SKM-1 treated with dmso at 0.1 percent for 144 hours (cell line): ENCODE results near the gene SH3TC1.

Source experiments
- DNase-seq: peaks from one replicate; lab custom pipeline; 2025; ENCODE audit not compliant: unreplicated experiment; lab: John Stamatoyannopoulos, UW

SH3TC1 gene

DNA sequence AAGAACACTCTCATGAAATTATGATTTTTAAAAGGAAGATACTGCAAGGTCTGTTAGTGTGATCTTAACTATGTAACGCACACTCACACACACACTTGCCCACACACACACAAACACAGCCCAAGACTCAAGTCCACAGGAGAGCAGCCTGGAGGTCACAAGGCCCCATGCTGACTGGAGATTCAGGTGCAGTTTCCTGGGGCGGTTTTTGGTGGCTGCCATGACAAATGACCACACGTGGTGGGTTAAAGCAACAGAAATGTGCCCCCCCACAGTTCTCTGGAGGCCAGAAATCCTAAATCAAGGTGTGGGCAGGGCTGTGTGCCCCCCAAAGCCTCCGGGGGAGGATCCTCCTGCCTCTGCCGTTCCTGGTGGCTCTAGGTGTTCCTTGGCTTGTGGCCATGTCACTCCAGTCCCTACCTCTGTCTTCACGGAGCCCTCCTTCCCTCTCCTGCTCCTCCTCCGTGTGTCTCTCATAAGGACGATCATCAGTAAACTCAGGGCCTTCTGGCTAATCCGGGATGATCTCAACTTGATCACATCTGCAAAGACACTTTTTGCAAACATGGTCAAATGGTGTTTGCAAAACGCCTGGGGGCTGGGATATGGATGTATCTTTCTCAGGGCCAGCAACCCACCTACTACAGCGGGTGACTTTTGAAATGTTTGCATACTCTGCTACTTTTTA is 60.8 kb downstream of the SH3TC1 start:
- no peak for DNase-seq

DNA sequence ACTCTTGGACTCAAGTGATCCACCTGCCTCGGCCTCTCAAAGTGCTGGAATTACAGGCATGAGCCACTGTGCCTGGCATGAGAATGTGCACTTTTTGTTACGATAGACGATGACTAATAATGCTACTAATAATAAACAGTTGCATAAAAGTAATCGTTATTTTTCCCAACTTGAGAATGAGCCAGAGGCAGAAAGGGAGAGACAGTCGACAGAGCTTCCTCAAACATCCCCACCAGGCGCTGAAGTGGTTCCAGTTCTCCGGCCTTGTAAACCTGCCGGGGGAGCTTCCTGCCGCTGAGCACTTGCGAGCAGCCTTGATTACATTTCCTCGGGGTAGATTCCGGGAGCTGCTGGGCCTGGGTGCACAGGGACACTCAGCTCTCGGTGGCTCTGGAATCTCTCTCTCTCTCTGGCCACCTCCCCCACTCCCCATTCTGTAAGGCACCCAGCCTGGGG is 61.6 kb downstream of the SH3TC1 start:
- no peak for DNase-seq

DNA sequence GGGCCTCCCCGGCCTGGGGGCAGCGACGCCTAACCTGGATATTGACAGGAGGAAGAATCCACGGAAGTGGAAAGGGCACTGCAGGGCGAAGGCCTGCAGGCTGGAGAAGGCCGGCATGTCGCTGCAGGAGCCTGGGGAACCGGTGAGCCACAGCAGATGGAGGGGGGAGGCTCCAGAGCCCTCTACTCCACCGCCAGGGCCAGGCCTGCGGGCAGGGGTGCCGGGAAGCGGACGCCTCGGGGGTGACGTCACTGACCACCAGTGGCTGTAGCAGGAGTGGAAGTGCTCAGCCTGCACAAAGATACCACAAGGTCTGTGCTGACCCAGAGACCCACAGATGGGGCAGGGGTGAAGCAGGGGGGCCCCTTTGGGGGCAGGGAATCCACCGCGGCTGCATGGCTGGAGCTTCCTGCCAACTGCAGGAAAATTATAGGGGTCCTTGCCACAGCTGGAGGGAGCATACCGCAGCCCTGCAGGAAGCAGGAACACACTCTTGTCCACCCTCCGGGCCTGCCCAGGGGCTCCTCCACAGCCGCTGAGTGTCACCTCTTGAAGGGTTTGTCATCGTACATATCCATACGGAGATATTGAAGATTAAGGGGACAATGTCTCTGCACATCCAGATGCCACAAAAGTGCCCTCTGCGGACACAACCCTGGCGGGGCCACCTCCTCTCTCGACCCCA is 62.9 kb downstream of the SH3TC1 start:
- no peak for DNase-seq

DNA sequence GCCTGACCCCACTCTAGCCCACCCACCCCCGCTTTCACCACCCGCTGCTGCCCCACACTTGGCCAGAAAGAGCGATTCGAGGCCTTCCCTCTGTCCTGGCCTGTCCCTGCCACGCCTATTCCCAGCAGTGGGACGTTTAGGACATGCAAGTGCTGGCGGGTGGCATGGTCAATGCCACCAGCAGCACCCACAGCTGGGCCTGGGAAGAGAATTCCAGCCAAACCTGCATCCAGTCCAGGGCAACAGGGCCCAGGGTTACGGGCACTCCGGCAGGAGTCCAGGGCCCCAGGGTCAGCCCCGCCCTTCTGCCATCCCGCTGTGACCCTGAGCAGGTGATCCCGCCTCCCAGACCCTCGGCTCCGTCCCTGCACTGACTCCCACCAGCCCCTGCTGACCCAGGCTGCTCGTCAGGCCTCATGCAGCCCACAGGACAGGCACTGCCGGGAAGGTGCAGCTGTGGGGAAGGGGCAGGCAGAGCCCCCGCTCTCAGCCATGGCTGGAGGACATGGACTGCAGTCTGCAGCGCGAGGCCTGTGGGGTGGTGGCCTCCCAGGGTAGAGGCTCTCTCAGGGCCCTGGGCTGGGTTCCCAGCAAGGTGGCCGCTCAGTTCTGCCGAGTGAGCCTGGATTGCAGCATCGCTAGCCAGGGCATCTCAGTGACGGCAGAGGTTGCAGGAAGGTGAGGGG is 63.7 kb downstream of the SH3TC1 start:
- no peak for DNase-seq

DNA sequence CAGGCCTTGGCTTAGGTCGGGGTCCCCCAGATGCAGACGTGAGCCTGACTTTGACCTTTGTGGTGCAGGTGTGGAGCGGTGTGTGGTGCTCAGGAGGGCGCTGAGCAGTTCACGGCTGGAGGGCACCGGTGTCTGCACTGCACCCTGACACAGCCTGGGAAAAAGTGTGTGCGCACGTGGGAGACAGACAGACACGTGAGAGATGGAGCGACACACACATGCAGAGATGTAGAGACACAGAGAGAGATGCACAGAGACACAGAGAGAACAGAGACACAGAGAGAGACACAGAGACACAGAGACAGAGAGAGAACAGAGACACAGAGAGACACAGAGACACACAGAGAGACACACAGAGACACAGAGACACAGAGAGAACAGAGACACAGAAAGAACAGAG is 64.3 kb downstream of the SH3TC1 start:
- DNase-seq: no peak

DNA sequence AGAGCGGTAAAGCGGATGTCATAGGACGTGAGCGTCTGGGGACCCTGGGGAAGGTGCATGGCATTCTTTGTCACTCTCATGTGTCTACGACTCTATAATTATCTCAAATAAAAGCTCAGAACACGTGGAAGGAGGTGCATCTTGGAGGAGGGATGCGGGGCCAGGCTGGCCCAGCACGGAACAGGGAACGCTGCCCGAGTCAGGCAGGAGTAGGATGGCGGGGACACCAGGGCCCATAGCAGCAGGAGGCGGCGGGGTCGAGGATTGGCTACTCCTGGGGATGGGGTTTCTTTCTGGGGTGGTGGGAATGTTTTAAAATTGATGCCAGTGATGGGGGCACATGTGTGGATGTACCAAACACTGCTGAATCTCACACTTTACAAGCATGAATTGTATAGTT is 65.0 kb downstream of the SH3TC1 start:
- no peak for DNase-seq

DNA sequence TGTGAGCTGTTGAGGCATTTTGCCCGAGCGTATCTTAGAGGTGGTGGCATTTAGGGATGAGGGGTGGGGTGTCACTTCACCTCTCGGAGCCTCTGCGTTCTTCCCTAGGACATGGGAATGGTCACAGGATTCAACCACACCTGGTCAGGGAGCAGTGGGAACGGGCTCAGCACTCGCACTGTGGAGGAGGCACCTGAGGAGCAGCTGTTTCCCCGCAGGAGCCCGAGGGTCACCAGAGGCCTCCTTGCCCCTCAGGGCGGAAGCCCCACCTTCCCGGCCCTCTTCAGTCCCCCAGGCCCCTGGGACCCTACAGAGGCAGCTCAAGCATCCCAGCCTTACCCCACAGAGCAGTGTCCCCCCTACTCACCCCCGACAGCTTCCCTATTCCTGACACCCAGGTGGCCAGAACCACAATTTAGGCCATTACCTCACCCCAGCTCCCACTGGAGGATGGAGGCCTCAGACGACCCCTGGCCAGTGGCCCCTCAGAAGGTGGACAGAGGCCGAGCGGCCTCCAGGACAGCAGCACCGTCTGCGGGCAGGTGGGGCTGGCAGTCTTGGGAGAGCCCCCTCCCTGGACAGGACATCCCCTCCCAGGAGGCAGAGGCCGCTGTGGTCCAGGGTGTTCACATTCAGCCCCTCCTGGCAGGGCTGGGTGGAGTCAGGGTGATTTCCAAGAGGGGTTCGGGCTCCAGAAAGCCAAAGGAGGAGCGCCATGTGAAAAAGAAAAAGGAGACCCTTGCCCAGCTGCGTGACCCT is 66.3 kb downstream of the SH3TC1 start:
- DNase-seq: no peak

DNA sequence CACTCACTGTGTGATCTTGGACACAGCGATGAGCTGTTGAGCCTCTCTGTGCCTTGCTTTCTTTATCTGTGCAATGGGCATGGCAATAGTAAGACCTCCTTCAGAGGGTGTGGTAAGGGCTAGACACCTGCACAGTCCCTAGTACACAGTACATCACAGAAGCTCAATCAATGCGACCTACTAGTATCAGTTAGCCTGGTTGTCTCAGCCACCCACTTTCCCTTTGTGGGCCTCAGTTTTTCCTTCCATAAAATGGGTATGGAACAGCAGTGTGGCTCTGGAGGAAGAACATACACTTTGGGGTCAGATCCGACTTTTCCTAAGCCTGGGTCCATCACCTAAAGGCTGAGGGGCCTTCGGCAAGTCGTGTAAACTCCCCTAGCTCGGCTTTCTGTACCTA is 67.0 kb downstream of the SH3TC1 start:
- DNase-seq: no peak

DNA sequence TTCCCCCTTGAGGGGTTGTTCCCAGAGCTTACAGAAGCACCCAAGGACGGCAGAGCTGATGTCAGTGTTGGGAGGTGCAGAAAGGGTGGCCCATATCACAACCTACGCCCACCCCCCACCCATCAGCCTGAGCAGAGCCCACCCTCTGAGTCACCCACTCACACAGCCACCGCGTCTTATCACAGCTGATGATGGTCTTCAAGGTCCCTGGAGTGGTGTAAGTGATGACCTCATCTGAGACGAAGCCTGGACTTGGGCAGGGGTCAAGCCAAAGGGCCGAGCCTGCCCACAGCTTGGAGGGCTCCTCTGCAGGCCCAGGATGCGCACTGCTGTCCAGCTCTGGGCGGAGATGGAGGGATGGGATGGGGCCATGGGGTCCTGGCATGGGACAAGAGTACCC is 67.4 kb downstream of the SH3TC1 start:
- DNase-seq: no peak

DNA sequence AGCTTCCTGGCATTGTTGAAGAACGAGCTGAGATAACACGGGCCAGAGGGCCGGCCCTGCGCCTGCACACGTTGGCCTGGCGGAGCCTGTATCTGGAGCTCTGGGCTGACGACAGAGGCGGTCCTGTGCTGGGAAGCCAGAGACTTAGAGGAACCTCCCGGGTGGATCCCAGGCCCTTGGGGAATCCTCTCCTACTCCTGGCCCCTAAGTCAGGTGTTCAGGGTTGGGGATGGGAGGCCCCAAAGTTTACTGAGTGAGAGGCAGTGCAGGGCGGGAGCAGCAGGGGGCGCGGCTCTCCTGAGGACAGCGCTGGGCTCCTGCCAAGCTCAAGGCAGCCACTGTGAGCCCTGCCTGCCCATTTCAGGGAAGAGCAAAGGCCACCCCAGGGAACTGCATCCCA is 68.0 kb downstream of the SH3TC1 start:
- DNase-seq: peak; percentile 91

DNA sequence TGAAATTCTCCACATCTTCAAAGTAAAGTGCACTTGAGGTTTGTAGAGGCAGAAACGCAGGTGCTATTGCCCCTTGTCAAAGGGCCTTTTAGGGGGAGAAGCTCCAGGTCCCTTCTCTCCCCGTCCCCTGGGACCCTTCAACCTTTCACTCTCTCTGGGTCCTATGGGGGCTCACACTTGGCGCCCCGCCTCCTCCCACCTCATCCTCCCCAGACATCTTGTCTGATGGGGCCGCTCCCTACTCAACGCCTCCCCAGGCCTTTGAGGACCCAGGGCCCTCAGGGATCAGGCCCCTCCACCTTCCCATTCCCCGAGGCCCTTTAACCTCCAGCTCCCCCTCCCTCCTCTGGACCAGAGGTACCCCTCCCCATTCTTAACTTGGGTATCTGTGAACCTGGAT is 69.1 kb downstream of the SH3TC1 start:
- no peak for DNase-seq

DNA sequence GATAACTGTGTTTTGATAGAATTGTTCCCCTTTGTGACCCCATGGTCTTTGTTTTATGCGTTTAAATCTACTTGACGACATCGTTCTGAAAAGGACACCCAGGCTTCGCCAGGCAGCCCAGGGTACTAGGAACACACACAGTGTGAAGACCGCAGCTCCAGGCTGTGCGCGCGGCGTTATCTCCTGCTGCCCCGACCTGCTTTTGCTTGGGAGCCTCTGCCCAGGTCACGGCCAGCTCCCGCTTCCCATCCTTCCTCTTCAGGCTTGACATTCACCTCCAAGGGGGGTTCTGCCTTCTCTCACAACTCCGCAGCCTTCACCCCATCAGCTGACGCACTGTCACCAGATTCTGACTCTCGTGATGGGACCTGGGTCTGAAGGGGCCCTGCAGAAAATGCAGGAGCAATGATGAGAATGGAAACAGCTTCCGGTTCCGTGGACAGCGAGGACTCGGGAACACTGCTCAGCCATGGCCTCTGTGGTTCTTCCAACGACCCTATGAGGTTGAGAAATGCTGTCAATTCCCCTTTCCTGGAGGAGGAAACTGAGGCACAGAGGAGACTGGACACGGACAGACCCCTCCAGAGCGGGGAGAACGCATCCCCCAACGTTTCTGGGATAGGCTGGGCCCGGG is 69.9 kb downstream of the SH3TC1 start:
- DNase-seq: no peak

DNA sequence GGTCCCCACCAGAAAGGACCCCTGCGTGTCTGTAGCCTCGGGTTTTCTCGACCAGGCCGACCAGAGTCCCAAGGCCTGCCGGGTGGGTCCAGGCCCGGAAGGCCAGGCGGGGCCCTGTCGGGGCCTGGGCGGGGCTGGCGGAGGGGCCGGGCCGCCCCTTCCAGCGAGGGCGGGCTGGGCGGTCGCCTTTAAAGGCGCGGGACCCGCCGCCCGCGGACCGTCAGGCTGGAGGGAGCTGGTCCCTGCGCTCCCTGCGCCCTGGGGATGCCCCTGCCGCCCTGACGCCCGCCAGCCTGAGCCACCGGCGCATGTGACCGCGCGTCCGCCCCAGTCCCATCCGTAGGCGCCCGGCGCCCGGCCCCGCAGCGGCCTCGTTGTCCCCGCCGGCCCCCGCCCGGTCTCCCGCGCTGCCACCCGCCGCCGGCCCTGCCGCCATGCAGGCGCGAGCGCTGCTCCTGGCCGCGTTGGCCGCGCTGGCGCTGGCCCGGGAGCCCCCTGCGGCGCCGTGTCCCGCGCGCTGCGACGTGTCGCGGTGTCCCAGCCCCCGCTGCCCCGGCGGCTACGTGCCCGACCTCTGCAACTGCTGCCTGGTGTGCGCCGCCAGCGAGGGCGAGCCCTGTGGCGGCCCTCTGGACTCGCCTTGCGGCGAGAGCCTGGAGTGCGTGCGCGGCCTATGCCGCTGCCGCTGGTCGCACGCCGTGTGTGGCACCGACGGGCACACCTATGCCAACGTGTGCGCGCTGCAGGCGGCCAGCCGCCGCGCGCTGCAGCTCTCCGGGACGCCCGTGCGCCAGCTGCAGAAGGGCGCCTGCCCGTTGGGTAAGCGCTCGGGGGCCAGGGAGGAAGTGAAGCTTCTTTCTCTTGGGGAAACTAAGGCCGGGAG is 70.7 kb downstream of the SH3TC1 start, which contains the start of gene HTRA3:
Gene HTRA3, plus strand, starts transcription at position 220 of the 883 bp plus-strand sequence. Its CDS starts 215 bp downstream, at position 435.
- peak; percentile 70 for DNase-seq

DNA sequence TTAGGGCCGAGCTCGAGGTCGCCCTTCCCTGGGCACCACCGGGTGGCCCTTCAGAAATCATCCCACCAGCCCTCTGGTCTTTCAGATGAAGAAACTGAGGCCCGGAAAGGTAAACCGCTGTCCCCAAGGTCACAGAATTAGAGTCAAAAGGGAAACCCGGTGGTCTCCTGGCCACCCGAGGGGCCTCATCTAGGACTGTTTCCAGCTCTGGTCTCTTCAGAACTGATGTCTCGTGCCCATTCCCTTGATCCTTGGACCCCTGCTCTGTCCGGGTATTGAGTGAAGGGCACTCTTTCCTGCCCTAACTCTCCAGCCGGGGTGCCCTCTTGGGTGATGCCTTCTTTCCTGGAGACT is 71.3 kb downstream of the SH3TC1 start:
- no peak for DNase-seq

DNA sequence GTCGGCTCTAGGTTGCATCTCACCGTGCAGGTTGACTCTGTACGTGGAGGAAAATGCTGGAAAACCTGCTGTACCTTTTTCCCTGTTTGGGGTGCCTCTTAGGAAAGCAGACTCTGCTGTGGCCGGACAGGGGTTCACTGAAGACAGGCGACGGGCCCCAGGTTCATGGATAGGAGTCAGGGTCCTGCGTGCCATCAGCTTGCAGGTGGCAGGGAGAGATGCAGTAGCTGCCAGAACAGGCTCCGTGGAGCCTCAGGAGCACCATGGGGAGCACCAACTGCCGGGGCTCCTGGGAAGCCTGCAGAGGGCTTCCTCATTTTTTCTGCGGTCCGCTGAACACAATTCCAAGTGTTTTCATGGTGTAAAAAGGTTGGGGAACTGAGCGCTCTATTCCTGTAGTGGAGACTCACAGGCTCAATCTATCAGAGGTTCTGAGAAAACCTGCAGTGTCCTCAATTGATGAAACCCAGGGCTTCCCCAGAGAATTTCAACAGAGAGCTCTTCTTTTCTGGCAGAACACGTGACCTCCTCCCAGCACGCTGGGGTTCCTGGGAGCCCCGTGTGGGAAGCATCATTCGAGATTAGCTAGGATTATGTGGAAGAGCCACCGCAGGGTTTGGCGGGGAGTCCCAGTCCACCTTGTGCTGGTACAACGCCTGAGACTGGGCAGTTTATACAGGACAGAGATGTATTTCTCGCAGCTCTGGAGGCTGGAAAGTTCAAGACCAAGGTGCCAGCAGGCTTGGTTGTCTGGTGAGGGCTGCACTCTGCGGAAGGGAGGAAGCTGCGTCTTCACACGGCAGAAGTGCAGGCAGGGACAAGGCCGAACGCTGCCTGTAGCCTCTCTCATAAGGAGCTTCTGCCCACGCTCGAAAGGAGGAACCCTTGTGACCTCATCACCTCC is 72.1 kb downstream of the SH3TC1 start:
- DNase-seq: no peak

DNA sequence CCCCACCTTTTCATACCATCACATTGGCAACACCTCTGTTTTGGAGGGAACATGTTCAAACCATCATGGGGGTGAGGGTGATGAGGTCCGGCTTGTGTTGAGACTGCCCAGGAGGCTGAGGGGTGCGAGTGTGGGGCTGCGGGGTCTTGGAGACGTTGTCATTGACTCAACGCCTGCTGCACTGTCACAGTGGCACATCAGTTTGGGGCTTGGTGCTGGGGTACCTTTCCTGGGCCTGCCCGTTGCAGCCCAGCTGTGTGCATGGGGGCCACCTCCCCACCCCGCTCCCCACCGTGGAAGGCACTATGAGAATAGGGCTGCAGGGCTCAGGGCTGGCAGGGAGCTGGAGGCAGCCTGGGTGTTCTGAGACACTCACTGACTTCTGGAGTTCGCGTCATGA is 72.7 kb downstream of the SH3TC1 start:
- DNase-seq: no peak

DNA sequence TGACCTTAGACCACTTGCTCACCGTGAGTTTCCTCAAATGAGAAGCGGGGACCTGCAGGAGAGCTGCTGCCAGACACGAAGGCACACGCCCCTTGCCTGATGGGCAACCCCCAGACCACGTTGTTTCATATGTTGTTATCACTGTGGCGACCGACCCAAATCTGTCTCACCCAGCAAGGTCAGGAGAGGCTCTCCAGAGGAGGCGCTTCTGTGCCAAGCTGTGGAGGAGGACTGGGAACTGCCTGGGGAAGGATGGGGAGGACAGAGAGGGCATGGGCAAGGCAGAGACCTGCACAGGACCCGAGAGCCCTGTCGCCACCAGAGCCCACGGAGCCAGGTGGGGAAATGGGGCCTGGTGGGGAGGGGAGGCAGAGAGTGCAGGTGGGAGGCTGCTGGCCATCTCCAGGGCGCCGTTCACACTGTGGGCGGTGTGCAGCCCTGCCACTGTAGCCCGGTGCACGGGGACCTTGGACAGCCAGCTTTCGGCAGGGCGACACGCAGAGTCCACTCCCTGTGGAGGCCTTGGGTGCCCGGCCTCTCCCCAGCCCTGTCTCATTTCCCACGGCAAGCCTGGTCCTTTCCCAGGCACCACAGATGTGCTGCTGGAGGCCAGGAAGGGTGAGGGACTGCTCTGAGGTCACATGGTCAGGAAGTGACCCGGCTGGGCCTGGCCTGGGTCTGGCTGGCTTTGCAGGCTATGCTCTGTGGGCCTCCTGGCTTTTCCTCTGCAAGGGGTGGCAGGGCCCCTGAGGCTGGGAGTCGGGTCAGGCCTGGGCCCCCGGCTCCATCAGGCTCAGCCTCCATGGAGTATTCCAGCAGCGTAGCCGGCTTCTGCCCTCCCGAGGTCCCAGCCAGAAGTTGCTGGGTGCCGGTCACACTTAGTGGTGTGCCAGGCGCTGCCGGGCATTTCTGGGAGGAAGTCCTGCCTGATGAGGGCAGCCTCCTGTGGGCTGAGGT is 73.7 kb downstream of the SH3TC1 start:
- no peak for DNase-seq

DNA sequence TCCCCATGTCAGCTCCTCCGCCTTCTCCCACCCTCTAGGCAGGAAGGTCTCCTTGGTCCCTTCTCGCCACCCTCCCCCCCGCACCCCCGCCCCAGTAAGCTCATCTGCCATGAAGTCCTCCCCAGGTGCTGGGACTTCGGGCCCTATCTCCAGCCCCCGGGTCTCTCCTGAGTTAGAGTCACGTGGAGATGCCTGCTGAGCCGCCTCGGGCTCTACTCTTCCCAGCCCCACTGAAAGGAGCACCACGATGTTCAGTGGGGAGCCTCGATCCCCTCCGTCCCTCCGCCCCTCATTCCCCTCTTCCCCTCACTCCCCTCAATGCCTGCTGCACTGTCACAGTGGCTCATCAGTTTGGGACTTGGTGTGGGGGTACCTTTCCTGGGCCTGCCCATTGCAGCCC is 74.4 kb downstream of the SH3TC1 start:
- DNase-seq: no peak
